Colonic mucosa (tissue), 4 donors: ENCODE measurements around the gene COL27A1. TPM values are rescaled to one million over a fixed set of nuclear protein-coding genes. Genes with fewer than 3 reads are reported as not detected.

ENCODE experiments used
- DNase-seq: peaks from one replicate; pipeline ENCODE4 v3.0.0-alpha.2; 2020
- H3K27ac ChIP-seq: fragments of 200-600 bp; one replicate; pipeline ENCODE4 v1.8.0; 2021
- H3K27me3 ChIP-seq: fragments of 200-600 bp; one replicate; pipeline ENCODE4 v1.8.0; 2021
- H3K36me3 ChIP-seq: fragments of 200-600 bp; one replicate; pipeline ENCODE4 v1.8.0; 2021
- H3K4me1 ChIP-seq: fragments of 200-600 bp; one replicate; pipeline ENCODE4 v1.8.0; 2021; ENCODE audit warnings: mild to moderate bottlenecking
- H3K4me3 ChIP-seq: fragments of 200-600 bp; one replicate; pipeline ENCODE4 v1.8.0; 2021
- H3K9ac ChIP-seq, 2 donors: one replicate each; pipeline ENCODE4 v1.7.0; 2013; ENCODE audit warnings: control low read depth in 2 of 2, low read depth in 2 of 2, low read length in 2 of 2
- H3K9me3 ChIP-seq: fragments of 200-600 bp; one replicate; pipeline ENCODE4 v1.8.0; 2021
- CTCF ChIP-seq: fragments of 200-600 bp; IDR thresholded peaks from one replicate; pipeline ENCODE4 v1.8.0; 2022; ENCODE audit warnings: antibody characterized with exemption, mild to moderate bottlenecking
- intact Hi-C: fragments of 100-400 bp; cut with DNase I; formaldehyde crosslinking; loops from one replicate; pipeline ENCODE4 v1.14.1; 2022
- total RNA-seq, 2 donors: library from RNA; stranded (reverse); fragmentation: NEBNext Ultra II Directional in 1 of 2; extraction: Animal tissue kit (Norgen Biotek cat#: 25700) in 1 of 2; gene quantifications; one replicate each; pipeline ENCODE4 v1.2.1, GENCODE V29; 2021
- donor health status: healthy.
- donor health status: DM: no; HTN: no; CAD: no.
- donor health status: DM: no; HTN: no; CAD: no.

Gene COL27A1
- total RNA-seq, 2 donors from 2014 or later: 2.9 to 4.2 TPM

GRCh38 chr9:114196117-114196516, 40.8 kb downstream of the COL27A1 start:
- H3K27me3 ChIP-seq: no peaks in the 10 kb centered on the region
- no peak overlapping the region for H3K27ac ChIP-seq
- no peak overlapping the region for H3K4me3 ChIP-seq
- DNase-seq: no peak
- H3K9me3 ChIP-seq: no peaks in the 10 kb centered on the region
- no peak for TF ChIP-seq CTCF
- no peak overlapping the region for H3K9ac ChIP-seq
- intact Hi-C loops: no loop called here
- no peaks in the 10 kb centered on the region for H3K36me3 ChIP-seq
- no peaks in the 10 kb centered on the region for H3K4me1 ChIP-seq

- H3K36me3 ChIP-seq: no peaks in the 10 kb centered on the region
- H3K4me3 ChIP-seq: no peak overlapping the region
- H3K4me1 ChIP-seq: no peaks in the 10 kb centered on the region
- H3K9ac ChIP-seq: no peak overlapping the region
- intact Hi-C loops: no loop called here
- no peaks in the 10 kb centered on the region for H3K9me3 ChIP-seq
- H3K27me3 ChIP-seq: no peaks in the 10 kb centered on the region
- no peak for DNase-seq
- TF ChIP-seq CTCF: no peak
- no peak overlapping the region for H3K27ac ChIP-seq
Observed at GRCh38 chr9:114196979-114197622, 41.8 kb downstream of the COL27A1 start.

DNA sequence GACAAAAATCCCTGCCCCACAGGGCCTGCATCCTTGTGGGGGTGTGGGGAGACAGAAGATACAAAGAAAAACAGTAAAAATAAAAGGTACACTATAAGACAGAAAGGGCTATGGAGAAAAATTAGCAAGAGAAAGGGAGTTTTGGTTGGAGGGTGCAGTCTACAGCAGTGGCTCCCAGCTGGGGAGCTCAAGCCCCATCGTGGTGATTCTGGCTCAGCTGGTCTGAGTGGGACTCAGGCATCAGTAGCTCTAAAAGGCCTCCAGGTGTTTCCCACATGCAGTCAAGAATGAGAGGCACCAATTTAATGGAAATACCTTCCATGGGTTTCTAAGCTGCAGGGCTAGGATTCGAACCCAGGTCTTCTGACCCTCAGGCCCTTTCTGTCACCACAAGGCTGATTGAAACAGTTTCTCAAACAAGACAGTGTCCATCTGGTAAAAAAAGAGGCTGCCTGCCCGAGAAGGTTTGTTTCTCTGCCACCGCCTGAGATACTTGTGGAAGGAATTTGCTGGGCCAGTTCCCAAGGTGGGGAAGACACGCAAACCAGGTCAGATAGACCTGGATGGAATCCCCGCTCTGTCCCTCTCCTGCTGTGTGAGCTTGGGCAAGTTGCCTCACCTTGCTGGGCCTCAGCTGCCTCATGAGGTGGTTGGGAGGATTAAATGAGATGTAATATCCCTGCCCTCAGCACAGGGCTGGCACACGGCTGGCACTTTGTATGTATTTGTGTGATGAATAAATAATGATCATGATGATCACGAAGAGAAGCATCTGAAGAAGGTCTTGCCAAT, 43.1 kb downstream of the COL27A1 start:
- Histone ChIP-seq H3K9me3 (no peaks in the 10 kb centered on the region), H3K9ac (no peak overlapping the region), H3K4me1 (no peaks in the 10 kb centered on the region), H3K36me3 (no peaks in the 10 kb centered on the region), H3K27me3 (no peaks in the 10 kb centered on the region), H3K27ac (no peak overlapping the region), H3K4me3 (no peak overlapping the region)
- intact Hi-C loops: no loop called here
- DNase-seq: no peak
- TF ChIP-seq CTCF: no peak

DNA sequence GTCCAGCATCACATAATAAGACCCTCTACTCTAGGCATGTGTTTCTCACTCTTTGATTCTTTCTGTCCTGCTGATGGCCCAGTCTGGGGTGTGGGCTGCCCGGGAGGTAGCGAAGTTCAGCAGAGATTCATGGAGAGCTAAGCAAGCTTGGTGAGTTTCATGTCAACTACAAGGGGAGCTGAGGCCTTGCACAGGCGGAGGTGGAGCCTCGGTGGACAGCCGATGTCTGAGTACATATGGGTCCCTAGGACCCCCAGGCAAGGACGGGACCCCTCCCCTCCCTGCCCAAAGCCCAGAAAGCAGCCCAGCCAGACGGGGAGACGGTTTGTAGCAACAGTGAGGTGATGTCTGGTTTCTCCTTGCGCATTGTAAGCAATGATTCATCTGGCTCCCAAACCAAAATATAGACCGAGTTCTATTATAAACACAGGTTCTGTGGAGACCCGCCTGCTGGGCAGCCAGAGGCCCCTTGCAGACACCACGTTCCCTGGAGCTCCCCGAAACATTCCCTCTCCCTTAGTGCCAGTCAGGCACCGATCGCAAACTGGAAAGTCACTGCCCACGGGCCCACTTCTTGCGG, 45.5 kb downstream of the COL27A1 start:
- Histone ChIP-seq H3K27me3 (no peaks in the 10 kb centered on the region), H3K36me3 (no peaks in the 10 kb centered on the region), H3K4me1 (no peaks in the 10 kb centered on the region), H3K27ac (no peak overlapping the region), H3K4me3 (no peak overlapping the region), H3K9ac (no peak overlapping the region), H3K9me3 (no peaks in the 10 kb centered on the region)
- intact Hi-C loops: no loop called here
- DNase-seq: no peak
- TF ChIP-seq CTCF: no peak

GRCh38 chr9:114202396-114202795, 47.1 kb downstream of the COL27A1 start:
- DNase-seq: no peak
- H3K36me3 ChIP-seq: no peaks in the 10 kb centered on the region
- H3K4me3 ChIP-seq: no peak overlapping the region
- H3K9me3 ChIP-seq: no peaks in the 10 kb centered on the region
- H3K9ac ChIP-seq: no peak overlapping the region
- no peaks in the 10 kb centered on the region for H3K4me1 ChIP-seq
- intact Hi-C loops: no loop called here
- no peak overlapping the region for H3K27ac ChIP-seq
- TF ChIP-seq CTCF: no peak
- no peaks in the 10 kb centered on the region for H3K27me3 ChIP-seq
